Stimulated activated CD4-positive, alpha-beta T cell treated with anti-CD3 and anti-CD28 coated beads, Interleukin-15, amount 100 ng/mL, for 48 hours (primary cell): Measurements from ENCODE around the gene AZIN2.
"Not testable (repeated sequence)": the region's sequence is repeated elsewhere in the genome, so short reads cannot be mapped to it uniquely, and the experiment has no call there.

ENCODE experiments used
- DNase-seq, 2 donors: peaks; one replicate each; pipeline ENCODE4 v3.0.0-alpha.2; 2020; ENCODE audit warnings: low read depth in 2 of 2

The AZIN2 gene

DNA sequence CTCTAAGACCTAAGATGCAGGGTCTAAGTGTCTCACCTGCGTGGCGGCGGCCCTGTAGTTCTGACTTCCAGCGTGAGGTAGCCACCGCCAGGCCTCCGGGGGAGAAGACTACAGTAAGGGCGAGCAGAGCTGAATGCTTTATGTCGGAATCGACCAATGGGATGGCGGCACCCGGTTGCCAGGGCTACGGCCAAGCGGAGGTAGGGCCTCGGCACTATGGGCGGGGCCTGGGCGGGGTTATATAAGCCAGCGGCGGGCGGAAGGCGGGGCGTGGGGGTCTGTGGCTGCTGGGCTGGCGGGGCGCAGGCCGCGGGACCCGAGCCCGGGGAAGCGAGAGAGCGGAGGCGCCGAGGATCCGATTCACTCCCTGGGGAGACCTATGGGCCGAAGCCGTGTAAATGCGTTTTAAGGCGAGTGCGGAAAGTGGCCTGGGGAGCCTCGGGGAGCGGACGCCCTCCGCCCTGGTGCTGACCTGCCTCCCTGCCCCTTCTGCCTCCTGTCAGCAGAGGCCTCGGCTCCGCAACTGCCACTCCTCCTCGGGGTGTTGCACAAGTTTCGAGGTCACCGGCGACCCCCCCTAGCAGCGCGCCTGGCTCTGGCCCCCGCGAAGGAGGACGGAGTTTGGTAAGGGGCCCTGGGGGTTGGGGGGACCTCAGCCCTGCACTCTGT is at the start of gene AZIN2:
AZIN2 (plus strand) TSS at position 269 of the 669 bp plus-strand sequence. CDS start 1,097 bp downstream, outside the sequence.
- DNase-seq: peak; percentile 97

GRCh38 chr1:33031506-33031905 is 49.4 kb upstream of the AZIN2 start:
- DNase-seq: no peak

- DNase-seq: no peak
These were observed 48.7 kb upstream of the AZIN2 start for GRCh38 chr1:33032126-33032869.

- DNase-seq: peak in 1 of 2 donors; percentile 10
These were observed 44.9 kb upstream of the AZIN2 start for GRCh38 chr1:33036051-33036525.

GRCh38 chr1:33036526-33037503 is 44.1 kb upstream of the AZIN2 start, which contains the start of gene AK2:
Gene AK2 (minus strand): TSS chr1:33036883. CDS start chr1:33036828, 55 bp downstream.
- peak; percentile 90 to 92 for DNase-seq

GRCh38 chr1:33039840-33040239 is 41.1 kb upstream of the AZIN2 start:
- no peak for DNase-seq

- DNase-seq: no peak
These were observed 39.9 kb upstream of the AZIN2 start for GRCh38 chr1:33041026-33041425.

- no peak for DNase-seq
These were observed 38.1 kb upstream of the AZIN2 start for GRCh38 chr1:33042831-33043230.

DNA sequence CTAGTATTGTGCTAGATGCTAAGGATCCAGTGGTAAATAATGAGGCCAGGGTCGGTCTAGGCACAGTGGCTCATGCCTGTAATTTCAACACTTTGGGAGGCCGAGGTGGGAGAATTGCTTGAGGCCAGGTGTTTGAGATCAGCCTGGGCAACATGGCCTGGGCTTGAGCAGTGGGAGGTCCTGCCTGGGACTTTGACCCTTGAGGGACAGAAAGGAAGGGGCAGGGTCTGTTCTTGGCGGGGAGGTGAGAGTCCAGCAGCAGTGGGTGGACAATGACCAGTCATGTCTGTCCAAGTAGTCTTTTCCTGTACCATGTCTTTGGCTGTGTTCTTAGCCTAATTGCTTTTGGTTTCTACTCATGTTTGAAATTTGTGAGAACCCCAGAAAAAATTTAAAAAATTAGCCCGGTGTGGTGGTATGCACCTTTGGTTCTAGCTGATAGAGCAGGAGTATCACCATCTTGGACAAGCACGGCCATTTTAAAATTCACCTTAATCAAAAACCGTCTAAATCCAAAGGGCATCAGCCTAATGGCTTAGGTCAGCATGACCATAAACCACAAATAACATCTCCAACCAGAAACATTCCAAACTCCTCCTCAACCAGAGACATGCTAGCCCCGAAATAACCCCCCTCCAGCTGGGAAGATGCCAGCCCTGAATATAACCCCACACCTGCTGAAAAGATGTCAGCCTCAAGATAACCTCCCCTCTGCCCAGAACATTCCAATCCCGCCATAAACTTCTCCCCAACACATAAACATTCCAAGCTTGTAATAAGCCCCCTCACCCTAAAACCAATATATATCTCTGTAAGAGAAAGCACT is 37.5 kb upstream of the AZIN2 start:
- DNase-seq: no peak

- DNase-seq: no peak
These were observed 35.7 kb upstream of the AZIN2 start for GRCh38 chr1:33045246-33045645.

DNA sequence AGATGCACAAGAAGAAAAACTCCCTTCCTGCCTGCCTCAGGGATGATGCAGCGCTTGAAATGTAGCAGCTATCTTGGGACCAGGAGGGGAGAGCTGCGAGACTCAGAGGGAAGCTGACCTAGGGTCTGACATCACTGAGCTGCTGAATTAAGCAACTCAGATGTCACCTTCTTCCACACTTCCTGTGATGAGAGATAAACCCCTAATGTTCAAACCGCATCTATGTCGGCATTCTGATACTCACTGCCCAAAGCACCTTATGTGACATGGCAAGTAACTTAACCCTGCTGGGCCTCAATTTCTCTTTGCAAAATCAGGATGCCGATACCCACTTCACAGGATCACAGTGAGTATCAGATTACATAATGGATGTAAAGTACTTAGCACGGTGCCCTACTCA is 35.1 kb upstream of the AZIN2 start:
- DNase-seq: no peak

DNA sequence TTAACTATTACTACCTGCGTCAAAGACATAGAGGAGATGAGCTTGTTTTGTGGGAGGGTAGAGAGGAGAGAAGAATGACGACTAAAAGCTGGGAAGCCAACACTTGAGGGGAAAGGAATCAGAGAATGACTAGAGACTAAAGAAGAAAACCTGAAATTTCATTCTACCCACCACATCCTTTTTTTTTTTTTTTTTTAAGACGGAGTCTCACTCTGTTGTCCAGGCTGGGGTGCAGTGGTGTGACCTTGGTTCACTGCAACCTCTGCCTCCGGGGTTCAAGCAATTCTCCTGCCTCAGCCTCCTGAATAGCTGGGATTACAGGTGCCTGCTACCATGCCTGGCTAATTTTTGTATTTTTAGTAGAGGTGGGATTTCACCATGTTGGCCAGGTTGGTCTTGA is 34.7 kb upstream of the AZIN2 start:
- not testable (repeated sequence) for DNase-seq

GRCh38 chr1:33047290-33047689 is 33.7 kb upstream of the AZIN2 start:
- DNase-seq: no peak

DNA sequence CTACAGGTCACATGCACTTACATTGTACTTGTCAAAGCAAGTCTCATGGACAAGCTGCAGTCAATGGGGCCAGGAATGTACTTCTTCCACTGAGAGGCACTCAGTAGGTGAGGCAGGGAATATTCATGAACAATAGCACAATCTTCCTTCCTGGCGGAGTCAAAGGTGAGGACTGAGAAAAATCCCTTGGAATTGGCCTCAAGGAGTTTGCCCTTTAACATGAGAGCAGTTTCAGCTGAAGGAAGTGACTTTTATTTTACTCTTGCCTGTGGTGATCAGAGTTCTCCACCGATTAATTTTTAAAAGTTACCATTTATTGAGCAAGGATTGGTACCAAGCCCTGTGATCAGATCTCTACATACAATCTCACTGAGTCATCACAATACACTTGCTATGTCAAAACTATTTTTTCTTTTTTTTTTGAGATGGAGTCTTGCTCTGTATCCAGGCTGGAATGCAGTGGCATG is 33.1 kb upstream of the AZIN2 start:
- DNase-seq: no peak

GRCh38 chr1:33048426-33048825 is 32.5 kb upstream of the AZIN2 start:
- no peak for DNase-seq

GRCh38 chr1:33049371-33049770 is 31.6 kb upstream of the AZIN2 start:
- DNase-seq: no peak

DNA sequence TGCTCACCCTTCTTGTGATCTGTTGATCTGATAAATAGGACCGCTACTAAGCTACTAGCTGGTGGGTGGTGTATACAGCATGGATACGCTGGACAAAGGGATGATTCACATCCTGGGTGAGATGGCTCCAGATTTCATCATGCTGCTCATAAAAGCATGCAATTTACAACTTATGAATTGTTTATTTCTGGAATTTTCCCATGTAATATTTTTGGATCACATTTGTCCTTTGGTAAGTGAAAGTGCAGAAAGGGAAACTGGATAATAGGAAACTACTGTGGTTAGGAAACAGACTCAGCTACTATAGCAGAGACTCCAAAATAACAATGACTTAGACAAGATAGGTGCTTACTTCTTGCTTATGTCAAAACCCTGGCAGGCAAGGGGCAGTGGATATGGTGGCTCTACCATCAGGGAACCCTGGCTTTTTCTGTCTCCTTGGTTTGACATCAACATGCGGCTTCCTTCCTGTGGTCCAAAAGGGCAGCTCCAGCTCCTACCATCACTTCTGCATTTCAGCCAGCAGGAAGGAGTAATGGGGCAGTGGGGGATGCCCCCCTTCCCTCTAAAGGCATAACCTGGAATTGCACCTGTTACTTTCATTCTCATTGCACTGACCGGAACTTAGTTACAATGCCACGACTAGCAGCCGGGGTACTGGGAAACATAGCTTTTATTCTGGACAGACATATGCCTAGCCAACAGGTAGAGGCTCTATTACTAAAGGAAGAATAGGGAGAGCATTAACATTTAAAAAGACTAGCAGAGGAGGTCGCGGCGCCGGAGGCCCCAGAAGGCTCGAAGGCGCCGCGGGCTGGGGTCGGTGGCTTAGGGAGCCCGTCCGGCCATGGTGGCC is 30.5 kb upstream of the AZIN2 start:
- no peak for DNase-seq

GRCh38 chr1:33055210-33056008 is 25.5 kb upstream of the AZIN2 start:
- peak in 1 of 2 donors; percentile 8 for DNase-seq

DNA sequence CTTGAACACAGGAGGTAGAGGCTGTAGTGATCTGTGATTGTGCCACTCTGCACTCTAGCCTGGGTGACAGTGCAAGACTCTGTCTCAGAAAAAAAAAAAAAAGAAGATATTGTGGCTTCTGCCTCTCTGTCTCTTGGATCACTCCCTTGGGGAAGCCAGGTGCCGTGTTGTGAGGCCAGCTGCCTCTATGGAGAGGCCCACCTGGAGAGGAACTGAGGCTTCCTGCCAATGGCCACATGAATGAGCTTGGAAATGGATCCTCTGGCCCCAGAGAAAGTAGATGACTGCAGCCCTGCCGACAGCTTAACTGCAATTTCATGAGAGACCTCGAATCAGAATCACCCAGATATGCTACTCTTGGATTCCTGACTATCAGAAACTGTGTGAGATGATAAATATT is 24.5 kb upstream of the AZIN2 start:
- no peak for DNase-seq
